HG02763 (cell line): ENCODE measurements around the gene PTX4.

ENCODE experiments used
- ATAC-seq: cut with Tn5 transposase; IDR thresholded peaks from one replicate; pipeline ENCODE4 v1.9.1; 2021; ENCODE audit warnings: mild to moderate bottlenecking, moderate library complexity; ENCODE audit not compliant: unreplicated experiment

Gene PTX4, protein sequence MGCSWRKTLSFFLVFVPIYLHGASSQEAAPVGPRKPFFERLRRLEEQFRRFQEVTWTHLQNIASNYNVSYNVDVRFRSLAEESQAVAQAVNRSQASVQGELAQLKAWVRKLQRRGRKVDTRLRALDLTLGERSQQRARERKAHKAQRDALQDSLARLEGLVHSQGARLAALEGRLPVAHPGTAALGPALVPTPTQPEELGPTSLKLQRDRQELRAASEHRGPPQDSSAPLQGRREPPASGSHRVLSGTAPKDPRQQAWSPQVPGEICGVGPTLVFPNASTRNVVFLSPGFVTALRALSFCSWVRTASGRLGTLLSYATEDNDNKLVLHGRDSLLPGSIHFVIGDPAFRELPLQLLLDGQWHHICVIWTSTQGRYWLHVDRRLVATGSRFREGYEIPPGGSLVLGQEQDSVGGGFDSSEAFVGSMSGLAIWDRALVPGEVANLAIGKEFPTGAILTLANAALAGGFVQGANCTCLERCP

DNA sequence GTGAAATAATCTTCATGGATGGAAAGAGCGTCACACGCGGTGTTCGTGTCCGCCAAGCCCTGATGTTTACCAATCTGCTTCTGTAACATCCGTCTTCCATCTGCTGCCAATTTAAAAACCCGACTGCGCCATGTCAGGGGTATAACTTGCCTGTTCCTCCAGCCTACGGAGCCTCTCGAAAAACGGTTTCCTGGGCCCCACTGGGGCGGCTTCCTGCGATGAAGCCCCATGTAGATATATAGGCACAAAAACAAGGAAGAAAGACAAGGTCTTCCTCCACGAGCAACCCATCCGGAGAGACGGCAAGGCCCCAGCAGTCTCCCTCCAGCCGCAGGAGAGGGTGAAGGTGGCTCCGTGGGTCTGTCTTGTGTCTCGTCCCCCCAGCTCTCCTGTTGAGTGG is at the start of gene PTX4:
Gene PTX4, minus strand, starts transcription at position 326 of the 400 bp plus-strand sequence. Its CDS starts 35 bp downstream, at position 291.
- no peak for ATAC-seq

GRCh38 chr16:1537763-1538289 is 49.1 kb upstream of the PTX4 start:
- ATAC-seq, result no peak

- ATAC-seq, result no peak
These were observed 48.4 kb upstream of the PTX4 start for GRCh38 chr16:1537138-1537577.

GRCh38 chr16:1536601-1537000 is 47.9 kb upstream of the PTX4 start:
- ATAC-seq, result no peak

GRCh38 chr16:1535391-1536291 is 46.9 kb upstream of the PTX4 start:
- no peak for ATAC-seq

DNA sequence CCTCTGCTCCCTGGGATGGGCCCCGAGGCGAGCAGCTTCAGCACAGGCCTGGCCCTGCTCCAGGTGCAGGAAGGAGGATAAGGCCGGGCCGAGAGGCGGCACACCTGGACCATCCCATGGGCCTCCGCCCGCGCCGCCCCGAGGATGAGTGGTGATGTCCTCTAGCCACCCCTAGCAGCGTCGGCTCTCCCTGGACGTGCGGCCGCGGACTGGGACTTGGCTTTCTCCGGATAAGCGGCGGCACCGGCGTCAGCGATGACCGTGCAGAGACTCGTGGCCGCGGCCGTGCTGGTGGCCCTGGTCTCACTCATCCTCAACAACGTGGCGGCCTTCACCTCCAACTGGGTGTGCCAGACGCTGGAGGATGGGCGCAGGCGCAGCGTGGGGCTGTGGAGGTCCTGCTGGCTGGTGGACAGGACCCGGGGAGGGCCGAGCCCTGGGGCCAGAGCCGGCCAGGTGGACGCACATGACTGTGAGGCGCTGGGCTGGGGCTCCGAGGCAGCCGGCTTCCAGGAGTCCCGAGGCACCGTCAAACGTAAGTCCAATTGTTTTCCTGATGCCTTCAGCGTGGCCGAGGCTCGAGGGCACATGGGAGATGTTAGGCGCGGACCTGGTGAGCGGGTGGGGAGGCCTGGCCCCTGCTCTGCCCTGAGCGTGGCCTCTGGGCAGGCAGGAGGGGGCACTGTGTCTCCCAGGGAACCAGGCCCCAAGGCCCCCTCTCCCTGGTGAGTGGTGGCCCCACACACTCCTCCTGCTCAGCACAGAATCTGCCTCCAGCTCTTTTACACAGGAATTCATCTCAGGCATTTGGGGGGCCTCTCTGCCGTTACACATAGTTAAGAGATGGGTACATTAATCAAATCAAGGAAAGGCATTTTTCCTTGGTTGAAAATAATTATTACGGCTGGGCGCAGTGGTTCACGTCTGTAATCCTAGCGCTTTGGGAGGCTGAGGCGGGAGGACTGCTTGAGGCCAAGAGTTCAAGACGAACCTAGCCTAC is 45.6 kb upstream of the PTX4 start:
- ATAC-seq, result no peak

GRCh38 chr16:1533443-1533951 is 44.8 kb upstream of the PTX4 start, which contains the start of gene TMEM204:
TSS of gene TMEM204 (plus strand) at chr16:1533666. CDS start at chr16:1534276, 610 bp downstream.
- ATAC-seq, result no peak

DNA sequence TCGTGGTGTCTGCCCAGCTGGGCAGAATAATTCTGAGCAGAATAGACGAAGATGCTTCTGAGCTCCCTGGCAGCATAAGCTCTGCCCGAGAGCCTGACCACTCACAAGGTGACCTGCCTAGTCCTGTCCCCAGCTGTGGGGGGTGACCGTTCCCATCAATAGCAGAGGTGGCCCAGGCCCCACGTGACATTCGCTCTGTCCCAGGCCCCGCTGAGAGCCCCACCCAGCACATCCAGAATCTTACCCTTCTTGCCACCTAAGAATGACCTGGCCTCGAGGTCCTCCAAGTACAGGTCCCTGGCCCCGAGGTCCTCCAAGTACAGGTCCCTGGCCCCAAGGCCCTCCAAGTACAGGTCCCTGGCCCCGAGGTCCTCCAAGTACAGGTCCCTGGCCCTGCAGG is 44.0 kb upstream of the PTX4 start:
- ATAC-seq, result no peak

DNA sequence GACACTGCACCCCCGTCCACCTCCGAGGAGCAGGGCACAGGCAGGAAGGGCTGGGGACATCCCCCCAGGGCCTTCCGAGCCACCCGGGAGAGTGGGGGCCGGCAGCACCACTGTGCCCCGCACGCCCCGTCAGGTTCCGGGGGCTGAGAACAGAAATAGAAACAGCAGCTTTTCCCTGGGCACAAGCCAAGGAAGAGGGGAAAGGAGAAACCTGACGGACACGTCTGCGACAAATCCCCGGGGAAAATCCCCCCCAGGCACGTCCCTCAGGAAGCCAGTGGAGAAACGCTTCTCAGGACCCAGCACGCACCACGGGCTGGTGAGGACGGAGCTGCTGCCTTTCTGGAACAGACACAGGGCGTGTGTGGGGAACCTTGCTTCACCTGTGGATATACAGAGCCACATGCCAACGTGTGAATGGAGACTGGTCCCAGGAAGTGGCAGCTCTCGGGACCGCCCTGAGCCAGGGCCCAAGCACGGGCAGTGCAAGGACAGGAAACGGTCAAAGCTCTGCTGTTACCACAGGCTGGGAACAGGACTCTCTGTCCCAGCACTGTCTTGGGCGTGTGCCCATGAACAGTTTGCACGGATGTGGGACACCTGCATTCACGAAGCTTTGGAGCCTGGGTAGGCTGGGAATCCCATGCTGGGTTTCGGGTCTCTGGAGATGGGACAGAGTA is 43.5 kb upstream of the PTX4 start:
- ATAC-seq, result no peak

DNA sequence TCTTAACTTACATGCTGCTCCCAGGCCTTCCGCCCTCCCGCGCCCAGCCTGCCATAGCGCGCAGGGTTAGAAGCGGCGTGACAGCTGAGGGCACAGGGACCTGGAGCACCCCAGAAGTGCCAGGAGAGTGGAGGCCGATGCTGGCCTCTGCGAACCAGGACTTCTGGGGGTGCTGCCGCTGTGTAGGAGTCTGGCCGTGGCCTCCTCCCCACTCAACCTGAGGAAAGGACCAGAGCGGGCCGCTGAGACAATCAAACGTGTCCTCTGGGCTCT is 42.8 kb upstream of the PTX4 start:
- no peak for ATAC-seq

GRCh38 chr16:1530883-1531637 is 42.3 kb upstream of the PTX4 start:
- ATAC-seq, result no peak

DNA sequence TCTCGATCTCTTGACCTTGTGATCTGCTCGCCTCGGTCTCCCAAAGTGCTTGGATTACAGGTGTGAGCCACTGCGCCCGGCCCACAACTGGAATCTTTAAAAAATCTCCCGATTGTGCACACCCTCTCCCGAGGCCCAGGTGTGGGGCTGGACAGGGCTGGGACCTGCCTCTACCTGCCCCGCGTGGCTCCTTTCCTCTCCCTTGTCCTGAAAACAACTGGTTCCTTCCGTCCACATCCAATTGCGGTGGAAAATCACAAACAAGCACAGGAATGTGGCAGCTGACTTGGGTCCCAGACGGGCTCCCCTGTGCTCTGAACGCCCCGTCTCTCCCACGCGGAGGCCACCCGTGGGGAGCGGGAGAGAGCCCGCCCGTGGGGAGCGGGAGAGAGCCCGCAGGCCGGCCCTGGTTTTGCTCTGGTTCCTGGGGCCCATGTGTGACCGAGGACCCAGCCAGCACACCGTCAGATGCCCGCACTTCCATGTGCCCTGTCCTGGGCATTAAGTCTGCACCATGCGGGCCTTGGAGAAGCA is 41.7 kb upstream of the PTX4 start:
- no peak for ATAC-seq

- no peak for ATAC-seq
These were observed 40.3 kb upstream of the PTX4 start for GRCh38 chr16:1528921-1529537.

GRCh38 chr16:1527836-1528811 is 39.4 kb upstream of the PTX4 start:
- ATAC-seq, result no peak

GRCh38 chr16:1526608-1527555 is 38.1 kb upstream of the PTX4 start:
- ATAC-seq, result no peak
